GM12878 (cell line): ENCODE results near the gene RPS6KA4.

Experiments used
- CTCF ChIP-seq, 3 experiments: IDR thresholded peaks in 2 of 3; conservative IDR thresholded peaks in 1 of 3; 2 replicates each; pipeline ENCODE4 v1.5.1; 2011; ENCODE audit warnings: low read depth in 3 of 3, low read length in 3 of 3, mild to moderate bottlenecking in 3 of 3, control low read depth in 2 of 3, moderate library complexity in 2 of 3, inconsistent platforms in 1 of 3, mixed read lengths in 1 of 3; ENCODE audit not compliant: control insufficient read depth in 2 of 3, insufficient read depth in 1 of 3; ENCODE audit errors: extremely low read depth in 1 of 3
- POLR2AphosphoS5 ChIP-seq: IDR thresholded peaks from 2 replicates; pipeline ENCODE4 v1.6.1; 2011; ENCODE audit warnings: mild to moderate bottlenecking, low read length, inconsistent platforms
- TCF7 ChIP-seq: IDR thresholded peaks from 2 replicates; pipeline ENCODE4 v1.6.1; 2014; ENCODE audit warnings: antibody characterized with exemption, borderline replicate concordance
- ZBED1 ChIP-seq: IDR thresholded peaks from 2 replicates; pipeline ENCODE4 v1.6.1; 2016; ENCODE audit warnings: borderline replicate concordance

- TF ChIP-seq TCF7 (no peak), POLR2AphosphoS5 (no peak), ZBED1 (no peak), CTCF (IDR thresholded peaks at IDR 0.05 in 2 of 3, conservative IDR thresholded peaks at IDR 0.05 in 1 of 3; ENCODE audit: control insufficient read depth in 2 of 3, extremely low read depth in 1 of 3, insufficient read depth in 1 of 3, low read depth in 3 of 3, low read length in 3 of 3) (no peak)
Observed at GRCh38 chr11:64364435-64364834, 5.5 kb downstream of the RPS6KA4 start.
